Adrenal gland (tissue), 12 donors: ENCODE data around the gene PHF2. TPM values are rescaled to one million over a fixed set of nuclear protein-coding genes. Genes with fewer than 3 reads are reported as not detected.

Experiments used
- DNase-seq, 7 donors: peaks; one replicate each; pipeline ENCODE4 v3.0.0-alpha.2; 2019 to 2020
- H3K27ac ChIP-seq, 5 donors: fragments of 200-600 bp; sonication (generic) in 4 of 5; 1 replicate in 3 of 5; 2 replicates in 2 of 5; pipeline versions ENCODE4 v1.5.1 to v1.8.0; 2016 to 2020; ENCODE audit warnings: mild to moderate bottlenecking in 1 of 5
- H3K27me3 ChIP-seq: fragments of 200-600 bp; 2 replicates; pipeline ENCODE4 v1.8.0; 2021
- H3K36me3 ChIP-seq, 2 donors: fragments of 200-600 bp; replicated peaks in 1 of 2; 1 replicate in 1 of 2; 2 replicates in 1 of 2; pipeline versions ENCODE4 v1.5.1 to v1.8.0; 2018 to 2022
- H3K4me1 ChIP-seq, 2 donors: fragments of 200-600 bp; replicated peaks in 1 of 2; 1 replicate in 1 of 2; 2 replicates in 1 of 2; pipeline versions ENCODE4 v1.5.1 to v1.8.0; 2018 to 2021
- H3K4me3 ChIP-seq, 4 donors: fragments of 200-600 bp; sonication (generic) in 3 of 4; one replicate each; pipeline ENCODE4 v1.5.1; 2016 to 2018
- H3K9me3 ChIP-seq, 3 donors: fragments of 200-600 bp; sonication (generic) in 1 of 3; replicated peaks in 1 of 3; 1 replicate in 2 of 3; 2 replicates in 1 of 3; pipeline versions ENCODE4 v1.5.1 to v1.8.0; 2016 to 2021
- POLR2A ChIP-seq, 2 donors: fragments of 450-650 bp; IDR thresholded peaks; one replicate each; pipeline ENCODE4 v1.6.1; 2017; ENCODE audit warnings: antibody characterized with exemption in 2 of 2, mild to moderate bottlenecking in 2 of 2, moderate library complexity in 1 of 2
- WGBS, 4 donors: extraction: QIAGEN DNeasy Blood & Tissue Kit in 2 of 4; methylation state at CpG; one replicate each; pipeline versions ENCODE4 v1.1.5 to v1.1.7; 2013 to 2017; 5-methylcytosine and 5-hydroxymethylcytosine counted together
- intact Hi-C, 2 donors: fragments of 100-400 bp; cut with DNase I; formaldehyde crosslinking; loops; one replicate each; pipeline versions ENCODE4 v1.14.1 to v1.15.0; 2022 to 2023
- polyA plus RNA-seq, 3 donors: library from polyadenylated mRNA; stranded (reverse); fragments of 200-250 nt in 2 of 3; fragments of 350-450 nt in 1 of 3; fragmentation: Illumina TruSeq in 1 of 3; extraction: RNeasy Lipid Tissue Mini Kit (QIAGEN cat#74804) in 1 of 3; gene quantifications; one replicate each; pipeline ENCODE4 v1.2.3, GENCODE V29; 2013 to 2014
- total RNA-seq, 9 donors: library from RNA; depleted of rRNA in 4 of 9; stranded (reverse); fragments of >200 nt in 4 of 9; fragments of 120-200 nt in 1 of 9; fragmentation: NEBNext Ultra II Directional in 1 of 9; extraction: Animal tissue kit (Norgen Biotek cat#: 25700) in 1 of 9; gene quantifications; one replicate each; pipeline versions ENCODE4 v1.1.0 to v1.2.4, GENCODE V29; 2013 to 2023
- TF ChIP-seq, protein P1 (sequence below), 6 experiments: fragments of 450-650 bp in 4 of 6; fragments of 200-600 bp in 2 of 6; sonication (generic) in 1 of 6; IDR thresholded peaks; 1 replicate in 5 of 6; 2 replicates in 1 of 6; pipeline versions ENCODE4 v1.5.1 to v1.8.0; 2016 to 2021; ENCODE audit warnings: antibody characterized with exemption in 6 of 6, mild to moderate bottlenecking in 2 of 6, moderate library complexity in 1 of 6
- donor health status: healthy with polysubstance abuse.
- donor health status: Bipolar disorder and iron deficiency.
- donor health status: DM: yes; HTN: yes; CAD: no.
- donor health status: DM: no; HTN: no; CAD: no.
- donor health status: DM: no; HTN: no; CAD: no.
- donor health status: DM: yes; HTN: yes; CAD: no.

Gene PHF2
- total and polyA plus RNA-seq, 12 donors, result 11.0 to 37.6 (median 22.0) TPM

DNA sequence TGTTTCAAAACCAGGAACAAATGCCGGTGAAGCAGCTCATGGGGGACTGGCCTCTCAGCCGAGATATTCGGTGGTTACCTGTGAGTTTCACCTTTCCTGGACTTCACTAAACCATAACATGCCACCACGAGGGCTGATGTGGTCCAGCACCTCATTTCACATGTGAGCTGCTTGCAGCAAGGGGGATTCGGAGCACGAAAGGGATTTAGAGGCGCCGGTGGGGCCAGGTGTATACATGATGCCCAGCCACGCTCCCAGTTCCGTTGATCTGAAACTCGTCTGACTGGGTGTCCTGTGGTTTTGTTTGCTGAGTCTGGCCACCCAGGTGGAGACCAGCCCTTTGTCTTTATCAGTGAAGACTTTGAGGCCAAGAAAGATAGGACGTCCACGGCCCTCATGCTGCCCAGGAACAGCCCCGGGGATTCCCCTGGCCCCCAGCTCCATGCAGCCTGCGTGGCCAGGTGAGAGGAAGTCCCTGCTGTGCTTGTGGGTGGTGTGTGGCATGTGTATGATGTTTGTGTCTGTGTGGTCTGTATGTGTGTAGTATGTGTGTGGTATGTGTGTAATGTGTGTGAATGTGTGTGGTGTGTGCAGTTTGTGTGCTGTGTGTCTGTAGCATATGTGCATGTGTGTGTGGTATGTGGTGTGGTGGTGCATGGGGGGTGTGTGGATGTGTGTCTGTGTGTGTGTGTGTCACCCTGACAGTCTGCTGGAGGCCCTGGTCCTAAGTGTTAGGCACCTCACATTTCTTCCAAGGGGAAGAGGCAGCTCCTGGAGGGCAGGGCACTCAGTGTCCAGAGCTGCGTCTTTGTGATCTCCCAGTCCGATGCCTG, 23.4 kb downstream of the PHF2 start:
- Histone ChIP-seq H3K9me3 (no peaks in the 10 kb centered on the region), H3K27ac (no peak overlapping the region), H3K36me3 (no peaks in the 10 kb centered on the region), H3K4me1 (no peaks in the 10 kb centered on the region), H3K4me3 (no peak overlapping the region), H3K27me3 (no peaks in the 10 kb centered on the region)
- peak in 2 of 7 donors; percentile 7 to 42 for DNase-seq
- intact Hi-C loops, result no loop called here
- 82 to 96% (median 89%) methylated on average over 15 to 17 of the region's 17 CpGs for WGBS, 4 donors
- no peak for TF ChIP-seq POLR2A (IDR thresholded peaks at IDR 0.05)
- TF ChIP-seq, protein P1, sequence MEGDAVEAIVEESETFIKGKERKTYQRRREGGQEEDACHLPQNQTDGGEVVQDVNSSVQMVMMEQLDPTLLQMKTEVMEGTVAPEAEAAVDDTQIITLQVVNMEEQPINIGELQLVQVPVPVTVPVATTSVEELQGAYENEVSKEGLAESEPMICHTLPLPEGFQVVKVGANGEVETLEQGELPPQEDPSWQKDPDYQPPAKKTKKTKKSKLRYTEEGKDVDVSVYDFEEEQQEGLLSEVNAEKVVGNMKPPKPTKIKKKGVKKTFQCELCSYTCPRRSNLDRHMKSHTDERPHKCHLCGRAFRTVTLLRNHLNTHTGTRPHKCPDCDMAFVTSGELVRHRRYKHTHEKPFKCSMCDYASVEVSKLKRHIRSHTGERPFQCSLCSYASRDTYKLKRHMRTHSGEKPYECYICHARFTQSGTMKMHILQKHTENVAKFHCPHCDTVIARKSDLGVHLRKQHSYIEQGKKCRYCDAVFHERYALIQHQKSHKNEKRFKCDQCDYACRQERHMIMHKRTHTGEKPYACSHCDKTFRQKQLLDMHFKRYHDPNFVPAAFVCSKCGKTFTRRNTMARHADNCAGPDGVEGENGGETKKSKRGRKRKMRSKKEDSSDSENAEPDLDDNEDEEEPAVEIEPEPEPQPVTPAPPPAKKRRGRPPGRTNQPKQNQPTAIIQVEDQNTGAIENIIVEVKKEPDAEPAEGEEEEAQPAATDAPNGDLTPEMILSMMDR (IDR thresholded peaks at IDR 0.05), result no peak

DNA sequence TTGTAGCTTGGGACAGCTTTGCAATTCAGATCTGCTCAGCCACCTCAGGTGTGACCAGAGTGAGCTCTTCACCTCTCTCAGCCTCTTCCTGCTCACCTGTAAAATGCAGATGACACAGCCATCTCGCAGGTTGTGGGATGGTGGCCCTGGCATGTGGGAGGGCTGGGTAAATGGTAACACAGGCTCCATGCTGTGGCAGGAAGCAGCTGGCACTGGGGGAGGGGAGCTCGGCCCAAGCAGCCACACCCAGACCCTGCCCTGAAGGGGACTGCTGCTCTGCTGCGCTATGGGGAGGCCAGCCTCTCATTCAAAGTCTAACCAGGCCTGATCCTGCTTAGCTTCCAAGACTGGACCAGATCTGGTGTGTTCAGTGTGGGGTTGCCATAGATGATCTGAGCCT, 24.1 kb downstream of the PHF2 start:
- Histone ChIP-seq H3K36me3 (no peaks in the 10 kb centered on the region), H3K27ac (no peak overlapping the region), H3K4me3 (no peak overlapping the region), H3K4me1 (no peaks in the 10 kb centered on the region), H3K9me3 (no peaks in the 10 kb centered on the region), H3K27me3 (no peaks in the 10 kb centered on the region)
- WGBS, 4 donors, result 50 to 69% (median 63%) methylated on average over 1 to 3 of the region's 3 CpGs
- peak in 2 of 7 donors; percentile 8 to 43 for DNase-seq
- no peak for TF ChIP-seq POLR2A (IDR thresholded peaks at IDR 0.05)
- TF ChIP-seq, protein P1 (IDR thresholded peaks at IDR 0.05), result no peak
- intact Hi-C loops, result no loop called here

DNA sequence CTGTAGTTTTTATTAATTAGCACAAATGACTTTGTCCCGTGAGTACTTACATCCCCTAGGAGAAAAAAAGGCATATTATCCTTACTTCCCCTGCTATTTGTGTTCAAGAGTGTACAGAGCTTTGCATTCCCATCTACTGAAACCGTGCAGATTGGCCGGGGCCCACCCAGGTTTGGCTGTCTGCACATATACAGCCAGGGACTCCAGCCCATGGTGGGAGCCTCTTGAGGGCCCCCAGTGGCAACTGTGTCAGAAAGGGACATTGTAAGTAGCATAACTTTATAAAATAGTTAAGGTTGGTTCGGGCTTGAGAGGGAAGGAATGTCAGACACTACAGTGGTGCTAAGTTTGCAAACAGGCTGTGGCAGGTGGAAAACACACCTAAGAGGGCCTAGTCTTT, 24.7 kb downstream of the PHF2 start:
- no peaks in the 10 kb centered on the region for H3K36me3 ChIP-seq
- intact Hi-C loops, result no loop called here
- H3K4me1 ChIP-seq, result no peaks in the 10 kb centered on the region

DNA sequence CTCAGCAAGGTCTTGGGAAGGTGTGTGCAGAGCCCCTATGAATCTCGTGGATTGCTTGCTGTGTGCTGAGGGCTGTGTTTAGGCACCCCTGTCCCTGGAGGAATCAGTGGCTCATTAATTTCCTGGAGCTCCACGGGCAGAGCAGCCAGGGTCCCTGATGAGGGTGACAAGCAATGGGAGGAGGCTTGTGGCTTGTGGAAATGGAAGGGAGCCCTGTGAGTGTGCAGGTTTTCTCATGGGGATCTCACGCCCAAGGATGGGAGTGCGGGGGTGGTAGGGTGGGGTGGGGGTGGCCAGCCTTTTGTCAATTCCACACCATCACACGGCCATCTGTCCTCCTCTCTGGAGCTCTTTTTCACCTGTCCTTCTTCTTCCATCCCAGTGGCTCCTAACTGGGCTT, 25.3 kb downstream of the PHF2 start:
- peak in 1 of 7 donors; percentile 5 for DNase-seq
- Histone ChIP-seq H3K4me1 (no peaks in the 10 kb centered on the region), H3K36me3 (no peaks in the 10 kb centered on the region), H3K4me3 (no peak overlapping the region), H3K9me3 (no peaks in the 10 kb centered on the region), H3K27me3 (no peaks in the 10 kb centered on the region), H3K27ac (no peak overlapping the region)
- WGBS, 4 donors, result 82 to 100% (median 84%) methylated on average over 3 to 5 of the region's 5 CpGs
- TF ChIP-seq, protein P1 (IDR thresholded peaks at IDR 0.05), result no peak
- no peak for TF ChIP-seq POLR2A (IDR thresholded peaks at IDR 0.05)
- intact Hi-C loops, result no loop called here

More for the DNA sequence above, 24.7 kb downstream of the PHF2 start:
- H3K9me3 ChIP-seq, result no peaks in the 10 kb centered on the region
- TF ChIP-seq, protein P1 (IDR thresholded peaks at IDR 0.05), result no peak
- TF ChIP-seq POLR2A (IDR thresholded peaks at IDR 0.05), result no peak
- 77 to 90% (median 79%) methylated on average over 4 of the region's 4 CpGs for WGBS, 4 donors
- H3K27me3 ChIP-seq, result no peaks in the 10 kb centered on the region
- no peak overlapping the region for H3K4me3 ChIP-seq
- no peak overlapping the region for H3K27ac ChIP-seq
- DNase-seq, result no peak
